CD4-positive, alpha-beta T cell treated with Interleukin-1 beta for 1 hour (primary cell): Measurements from ENCODE around the gene TOR4A.

Source experiments
- DNase-seq, 2 donors: peaks; one replicate each; pipeline ENCODE4 v3.0.0-alpha.2; 2020 to 2022

TOR4A gene

DNA sequence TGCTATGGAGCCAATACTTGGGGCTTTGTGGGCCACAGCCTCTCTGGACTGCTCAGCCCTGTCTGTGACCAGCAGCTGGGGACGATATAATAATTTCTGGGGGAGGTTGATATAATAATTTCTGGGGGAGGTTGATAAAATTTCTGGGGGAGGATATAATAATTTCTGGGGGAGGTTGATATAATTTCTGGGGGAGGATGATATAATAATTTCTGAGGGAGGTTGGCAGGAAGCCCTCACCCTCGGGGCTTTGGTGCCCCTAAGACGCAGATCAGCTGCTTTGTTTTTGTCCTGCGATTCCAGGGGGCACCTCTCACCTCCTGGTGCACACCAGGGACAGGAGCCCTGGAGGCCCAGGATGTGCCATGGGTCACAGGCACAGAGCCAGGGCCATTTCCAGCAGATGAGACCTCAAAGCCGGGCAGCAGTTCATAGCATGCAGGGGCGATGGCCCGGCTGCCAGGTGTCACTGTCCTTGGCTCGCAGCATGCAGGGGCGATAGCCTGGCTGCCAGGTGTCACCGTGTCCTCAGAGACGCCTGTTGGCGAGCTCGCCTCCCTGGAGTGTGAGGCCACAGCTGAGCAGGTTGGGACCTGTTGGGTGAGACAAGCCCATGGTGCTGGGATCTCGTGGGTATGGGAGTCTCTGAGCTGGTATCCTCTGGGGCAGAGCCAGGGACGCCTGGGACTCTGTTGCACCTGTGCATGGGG lies 3.8 kb upstream of the TOR4A start:
- DNase-seq = no peak

DNA sequence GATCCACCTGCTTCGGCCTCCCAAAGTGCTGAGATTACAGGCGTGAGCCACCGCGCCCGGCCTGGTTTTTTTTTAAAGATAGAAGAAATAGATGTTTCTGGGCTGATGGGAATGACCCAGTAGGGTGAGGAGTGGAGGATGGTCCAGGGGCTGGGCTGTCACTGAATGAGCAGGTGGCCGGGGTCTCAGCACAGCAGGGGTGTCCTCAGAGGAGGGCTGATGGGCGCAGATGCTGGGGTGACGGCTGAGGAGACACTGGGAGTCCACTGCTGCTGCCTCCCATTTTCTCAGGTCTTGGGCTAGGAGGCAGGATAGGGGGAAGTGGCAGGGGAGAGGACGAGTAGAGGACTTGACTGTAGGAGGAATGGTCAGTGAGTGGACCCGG lies 2.3 kb upstream of the TOR4A start:
- no peak for DNase-seq

DNA sequence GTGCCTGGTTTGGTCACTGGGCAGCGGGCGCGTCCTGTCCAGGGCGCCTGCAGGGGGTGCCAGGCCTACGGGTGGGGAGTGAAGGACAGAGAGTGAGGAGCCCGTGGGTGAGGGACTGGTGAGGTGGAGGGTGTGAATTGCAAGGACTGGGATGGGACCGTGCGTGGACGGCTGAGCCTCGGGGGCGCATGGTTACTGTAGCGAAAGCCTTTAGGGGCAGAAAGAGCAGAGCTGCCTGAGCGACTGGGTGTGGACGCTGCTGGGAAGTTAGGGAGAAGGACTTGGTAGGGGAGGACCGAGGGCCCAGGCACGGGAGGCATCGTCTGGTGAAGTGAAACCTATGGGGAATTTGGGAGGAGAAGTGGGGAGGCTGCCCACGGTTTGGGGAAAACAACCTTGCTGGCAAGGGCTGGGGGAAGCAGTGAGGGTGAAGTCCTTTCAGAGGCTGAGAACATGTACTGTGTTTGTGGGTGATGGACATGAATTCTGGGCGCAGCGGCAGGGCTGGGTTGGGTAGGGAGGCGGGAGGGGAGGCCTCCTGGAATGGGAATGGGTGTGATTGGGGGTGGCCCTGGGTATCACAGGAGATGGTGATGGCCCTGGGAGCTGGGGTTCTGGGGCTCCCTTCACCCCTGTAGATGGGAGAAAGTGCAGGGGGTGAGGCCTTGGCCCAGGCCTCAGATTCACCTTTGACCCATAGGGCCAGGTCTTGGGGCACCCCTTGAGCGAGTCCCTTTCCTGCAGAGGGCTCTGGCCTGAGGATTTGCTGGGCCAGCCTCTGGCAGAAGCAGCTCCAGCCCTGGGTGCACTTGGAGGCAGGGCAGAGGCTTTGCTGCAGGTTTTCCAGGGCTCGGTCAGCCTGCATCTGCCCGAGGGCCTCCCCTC lies 1.7 kb upstream of the TOR4A start:
- no peak for DNase-seq

DNA sequence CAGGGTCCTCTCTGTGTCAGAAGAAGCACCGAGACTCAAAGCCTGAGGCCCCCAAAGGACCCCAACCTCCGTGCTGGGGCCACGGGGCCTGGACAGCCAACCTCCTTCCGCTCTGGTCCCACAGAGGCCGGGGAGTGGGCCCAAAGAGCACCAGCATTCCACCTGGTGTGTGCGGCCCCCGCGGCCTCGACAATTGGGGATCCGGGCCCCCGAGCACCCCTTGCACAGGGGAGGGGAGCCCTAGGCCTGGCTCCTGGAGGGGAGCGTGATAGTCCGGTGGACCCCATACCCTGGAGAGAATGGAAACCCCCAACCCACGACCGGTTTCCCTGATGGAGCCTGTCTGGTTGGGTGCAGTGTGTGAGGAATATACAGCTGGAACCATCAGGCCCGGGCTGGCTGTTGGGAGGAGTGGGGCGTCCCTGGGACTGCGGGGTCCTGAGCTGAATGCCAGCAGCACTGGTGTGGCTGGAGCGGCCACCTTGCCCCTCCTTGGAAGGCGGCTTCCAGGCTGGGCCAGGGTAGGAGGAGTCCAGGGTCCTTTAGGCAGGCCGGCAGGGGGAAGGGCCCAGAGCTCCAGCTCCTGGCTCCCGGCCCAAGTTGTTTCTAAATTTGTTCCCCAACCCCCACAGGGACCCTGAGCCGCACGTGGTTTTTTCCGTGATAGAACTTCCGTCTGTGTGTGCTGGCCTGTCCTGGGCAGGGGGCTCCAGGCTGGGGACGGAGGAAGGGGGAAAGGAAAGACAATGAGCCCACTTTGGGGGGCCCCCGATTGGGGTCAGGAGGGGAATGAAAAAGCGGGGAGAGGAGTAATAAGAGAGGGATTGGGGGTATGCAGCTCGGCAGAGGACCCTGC lies 825 bp upstream of the TOR4A start:
- peak in 1 of 2 donors; percentile 11 for DNase-seq

DNA sequence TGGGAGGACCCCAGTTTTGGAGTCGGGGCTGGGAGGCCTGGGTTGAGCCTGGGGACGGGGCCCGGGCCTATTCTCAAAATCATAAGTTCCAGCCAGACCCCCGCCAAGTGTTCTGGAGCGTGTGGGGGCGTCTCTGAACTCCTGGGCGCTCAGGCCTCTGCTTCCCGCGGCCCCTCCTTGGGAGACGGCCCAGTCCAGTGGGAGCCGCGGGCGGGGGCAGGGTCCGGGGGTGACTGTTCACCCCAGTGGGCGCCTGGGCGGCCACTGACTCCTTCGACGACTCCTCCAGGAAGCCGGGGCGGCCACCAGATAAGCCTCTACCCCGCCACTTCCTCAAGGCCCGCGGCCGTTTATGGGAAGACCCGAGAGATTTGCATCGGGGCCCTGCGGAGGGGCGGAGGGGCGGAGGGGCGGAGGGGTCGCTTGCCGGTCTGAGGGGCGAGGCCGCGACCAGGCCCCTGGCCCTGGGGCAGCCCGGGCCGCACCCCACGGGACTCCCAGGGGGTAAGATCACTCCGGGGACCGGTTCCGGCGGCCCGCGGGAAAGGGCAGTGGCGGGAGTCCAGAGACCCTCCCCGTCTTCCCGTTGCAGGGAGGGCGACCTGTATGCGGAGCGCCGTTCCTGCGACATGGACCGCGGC lies 655 bp downstream of the TOR4A start:
- peak in 1 of 2 donors; percentile 19 for DNase-seq

DNA sequence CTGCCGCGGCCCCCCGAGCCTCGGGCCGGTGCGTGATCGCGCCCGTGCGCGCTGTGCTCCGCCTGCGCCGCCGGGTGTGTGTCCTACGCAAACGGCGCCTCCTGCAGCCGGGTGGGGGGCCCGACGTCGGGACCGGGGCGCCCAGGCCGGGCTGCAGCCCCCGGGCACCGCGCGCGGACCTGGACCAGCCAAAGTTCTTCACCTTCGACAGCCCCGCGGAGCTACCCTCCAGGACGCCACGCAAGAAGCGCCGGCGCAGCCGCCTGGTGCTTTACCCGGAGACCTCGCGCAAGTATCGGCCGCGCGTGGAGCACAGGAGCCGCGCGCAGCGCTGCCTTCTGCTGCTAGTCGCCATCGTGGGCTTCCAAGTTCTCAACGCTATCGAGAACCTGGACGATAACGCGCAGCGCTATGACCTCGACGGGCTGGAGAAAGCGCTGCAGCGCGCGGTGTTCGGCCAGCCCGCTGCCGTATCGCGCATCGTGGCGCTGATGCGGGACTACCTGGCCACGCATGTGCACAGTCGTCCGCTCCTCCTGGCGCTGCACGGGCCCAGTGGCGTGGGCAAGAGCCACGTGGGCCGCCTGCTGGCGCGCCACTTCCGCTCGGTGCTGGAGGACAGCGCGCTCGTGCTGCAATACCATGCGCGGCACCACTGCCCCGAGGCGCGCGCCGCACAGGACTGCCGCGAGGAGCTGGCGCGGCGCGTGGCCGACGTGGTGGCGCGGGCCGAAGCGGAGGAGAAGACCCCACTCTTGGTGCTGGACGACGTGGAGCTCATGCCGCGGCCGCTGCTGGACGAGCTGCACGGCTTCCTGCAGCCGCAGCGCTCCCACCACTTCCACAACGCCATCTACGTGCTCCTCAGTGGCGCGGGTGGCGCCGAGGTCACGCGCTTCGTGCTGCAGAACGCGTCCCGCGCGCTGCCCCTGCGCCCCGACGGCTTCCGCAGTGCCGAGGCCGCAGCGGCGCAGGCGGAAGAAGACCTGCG lies 1.5 kb downstream of the TOR4A start:
- no peak for DNase-seq

DNA sequence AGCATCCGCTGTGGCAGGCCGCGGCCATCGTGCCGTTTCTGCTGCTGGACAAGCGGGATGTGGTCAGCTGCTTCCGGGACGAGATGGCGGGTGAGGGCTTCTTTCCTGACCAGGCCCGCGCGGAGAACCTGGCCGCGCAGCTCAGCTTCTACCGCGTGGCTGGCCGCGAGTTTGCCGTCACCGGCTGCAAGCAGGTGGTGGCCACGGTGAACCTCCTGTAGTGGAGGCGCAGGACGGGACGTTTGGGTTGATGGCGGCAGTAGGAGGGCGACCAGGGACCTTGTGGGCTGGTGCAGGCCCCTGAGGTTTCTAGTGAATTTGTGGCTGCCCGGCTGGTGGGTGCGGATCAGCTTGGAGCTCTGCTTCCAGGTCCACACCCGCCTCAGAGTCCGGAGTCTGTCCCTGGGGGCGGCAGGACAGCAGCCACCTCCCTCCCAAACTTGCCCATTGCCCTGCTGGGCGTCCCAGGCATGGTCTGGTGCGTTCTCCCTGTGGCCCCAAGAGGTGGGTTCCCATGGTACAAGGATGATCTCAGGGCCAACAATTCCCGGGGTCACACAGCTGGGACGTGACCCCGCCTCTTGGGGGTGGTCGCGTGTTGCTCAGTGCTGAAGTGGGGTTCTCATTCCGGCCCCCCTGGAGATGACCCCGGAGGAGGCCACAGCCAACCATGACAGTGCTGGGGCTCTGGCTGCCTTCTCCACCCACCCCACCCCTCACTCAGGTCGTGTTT lies 2.4 kb downstream of the TOR4A start:
- no peak for DNase-seq

DNA sequence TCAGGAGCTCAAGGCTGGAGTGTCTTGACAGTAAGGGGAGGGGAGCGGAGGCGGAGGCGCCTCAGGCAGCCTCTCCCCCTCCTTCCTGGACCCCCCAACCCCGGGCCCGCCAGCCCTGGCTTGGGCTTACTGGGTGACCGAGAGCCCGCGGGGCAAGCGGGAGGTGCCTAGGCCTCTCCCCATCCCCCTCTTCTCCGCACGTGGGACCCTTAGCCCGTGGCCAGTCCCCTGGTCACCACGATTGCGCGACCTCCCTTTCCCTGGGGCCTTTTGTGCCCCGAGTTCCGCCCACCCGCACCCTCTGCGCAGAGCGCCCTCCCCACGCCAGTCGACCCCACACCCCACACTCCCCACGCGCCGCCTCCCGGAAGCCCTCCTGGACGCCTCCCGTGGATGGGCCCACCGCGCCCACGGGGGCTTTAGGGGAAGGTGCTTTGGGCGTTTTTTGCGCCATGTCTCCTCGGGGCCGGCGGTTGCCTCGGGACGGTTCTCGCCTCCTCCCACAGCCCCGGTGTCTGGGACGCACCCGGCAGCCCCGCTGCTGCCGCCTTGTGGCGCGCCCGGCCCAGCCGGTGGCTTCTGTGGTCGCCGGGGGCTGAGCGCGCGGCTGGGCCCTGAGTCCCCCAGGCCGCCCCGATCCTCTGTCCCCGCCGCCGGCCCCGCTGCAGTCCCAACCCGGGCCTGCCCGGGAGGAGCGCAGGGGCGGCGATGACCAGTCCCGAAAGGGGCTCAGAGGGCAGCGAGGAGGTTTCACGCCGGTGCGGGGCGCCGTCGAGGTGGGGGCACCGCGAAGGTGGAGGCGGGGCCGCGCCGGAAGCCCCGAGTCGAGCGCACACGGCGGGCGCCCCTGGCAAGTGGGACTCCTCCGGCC lies 3.2 kb downstream of the TOR4A start:
- DNase-seq = peak; percentile 22 to 27

DNA sequence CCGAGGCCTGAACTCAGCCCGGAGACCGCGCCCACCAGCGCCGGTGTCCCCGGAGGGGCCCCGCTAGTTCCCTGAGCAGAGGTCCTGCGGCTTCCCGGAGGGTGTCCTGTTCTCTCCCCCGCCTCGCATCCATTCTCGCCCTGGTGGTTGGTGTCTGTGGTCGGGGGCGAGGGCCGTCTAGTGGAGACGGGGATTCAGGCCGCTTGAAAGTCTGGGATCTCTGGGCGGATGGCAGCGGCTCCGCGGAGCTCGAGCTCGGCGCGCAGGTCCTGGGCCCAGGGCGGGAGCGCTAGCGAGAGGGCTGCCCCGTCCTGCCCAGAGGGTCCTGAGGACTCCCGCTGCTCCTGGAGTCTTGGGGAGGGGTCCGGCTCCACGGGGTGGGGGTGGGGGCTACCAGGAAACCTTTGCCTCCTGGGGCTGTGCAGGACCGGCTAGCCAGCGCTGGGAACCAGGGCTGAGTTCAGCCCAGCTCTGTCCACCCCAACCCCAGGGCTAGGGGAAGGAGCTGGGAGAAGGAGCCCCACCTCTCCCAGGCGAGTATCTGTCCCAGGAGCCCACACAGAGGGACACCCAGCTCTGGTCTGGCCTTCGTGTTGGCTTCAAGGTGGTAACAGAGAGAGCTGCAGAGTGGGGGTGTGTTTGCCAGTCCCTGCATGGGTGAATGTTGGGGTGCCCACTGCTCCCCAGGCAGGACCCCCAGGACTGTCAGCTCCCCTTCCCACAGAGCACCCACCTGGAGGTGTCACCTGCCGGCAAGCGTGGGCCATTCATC lies 4.0 kb downstream of the TOR4A start:
- no peak for DNase-seq

DNA sequence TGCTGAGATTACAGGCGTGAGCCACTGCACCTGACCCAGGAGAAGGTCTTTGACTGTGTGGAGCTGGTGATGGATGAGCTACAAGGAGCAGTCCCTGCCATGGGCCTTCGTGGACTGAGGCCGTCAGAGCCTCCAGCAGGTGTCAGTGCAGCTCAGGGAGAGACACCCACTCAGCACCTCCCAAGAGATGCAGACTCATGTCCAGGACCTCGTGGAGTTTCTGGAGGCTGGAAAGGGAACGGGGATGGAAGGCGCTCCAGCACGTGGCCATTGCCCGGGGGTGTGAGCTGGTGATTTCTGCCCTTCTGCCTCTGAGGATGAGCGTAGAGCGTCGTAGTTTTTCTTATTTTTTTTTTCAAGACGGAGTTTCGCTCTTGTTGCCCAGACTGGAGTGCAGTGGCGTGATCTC lies 9.5 kb downstream of the TOR4A start:
- DNase-seq = peak; percentile 17 to 35

DNA sequence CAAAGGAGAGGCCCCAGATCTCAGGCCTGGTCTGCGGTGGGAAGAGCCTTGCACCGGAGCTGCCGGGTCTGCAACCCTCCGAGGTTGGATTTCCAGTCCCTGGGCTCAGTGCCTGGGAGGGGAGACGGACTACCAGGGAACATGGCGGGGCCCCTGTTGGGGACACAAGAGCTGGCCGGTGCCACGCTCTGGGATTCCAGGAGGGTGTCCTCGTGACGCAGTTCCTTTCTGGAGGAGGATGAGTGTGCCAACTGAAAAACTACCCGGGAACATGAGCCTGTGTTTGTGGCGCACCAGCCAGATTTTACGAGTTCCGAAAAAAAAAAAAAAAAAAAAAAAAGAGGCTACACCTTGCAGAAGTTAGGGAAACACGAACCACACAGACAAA lies 15.6 kb downstream of the TOR4A start:
- no peak for DNase-seq

DNA sequence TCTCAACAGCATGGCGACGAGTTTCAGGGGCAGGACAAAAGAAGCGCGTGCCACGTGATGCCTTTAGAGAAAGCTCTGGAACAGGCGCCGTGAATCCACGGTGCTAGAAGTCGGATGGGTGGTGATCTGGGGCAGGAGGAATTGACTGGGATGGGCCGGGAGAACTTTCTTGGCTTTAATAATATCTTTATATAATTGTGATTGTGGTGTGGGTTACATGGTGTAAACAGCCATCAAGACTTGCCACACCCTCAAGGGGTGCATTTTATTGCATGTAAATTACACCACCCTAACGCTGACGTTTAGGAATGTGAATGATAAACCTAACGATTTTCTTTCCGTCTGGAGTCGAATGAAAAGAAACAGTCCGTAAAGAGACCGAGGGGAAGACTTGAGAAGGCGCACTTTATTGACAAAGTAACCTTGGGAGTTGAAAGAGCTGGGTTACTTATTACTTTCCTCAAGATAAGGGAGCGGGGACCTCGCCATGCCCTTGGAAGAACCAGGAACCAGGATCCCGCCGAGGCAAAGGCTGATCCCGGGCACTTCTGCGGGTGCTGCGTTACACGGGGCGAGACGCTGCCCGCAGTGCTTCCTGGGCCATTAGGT lies 16.1 kb downstream of the TOR4A start:
- no peak for DNase-seq

DNA sequence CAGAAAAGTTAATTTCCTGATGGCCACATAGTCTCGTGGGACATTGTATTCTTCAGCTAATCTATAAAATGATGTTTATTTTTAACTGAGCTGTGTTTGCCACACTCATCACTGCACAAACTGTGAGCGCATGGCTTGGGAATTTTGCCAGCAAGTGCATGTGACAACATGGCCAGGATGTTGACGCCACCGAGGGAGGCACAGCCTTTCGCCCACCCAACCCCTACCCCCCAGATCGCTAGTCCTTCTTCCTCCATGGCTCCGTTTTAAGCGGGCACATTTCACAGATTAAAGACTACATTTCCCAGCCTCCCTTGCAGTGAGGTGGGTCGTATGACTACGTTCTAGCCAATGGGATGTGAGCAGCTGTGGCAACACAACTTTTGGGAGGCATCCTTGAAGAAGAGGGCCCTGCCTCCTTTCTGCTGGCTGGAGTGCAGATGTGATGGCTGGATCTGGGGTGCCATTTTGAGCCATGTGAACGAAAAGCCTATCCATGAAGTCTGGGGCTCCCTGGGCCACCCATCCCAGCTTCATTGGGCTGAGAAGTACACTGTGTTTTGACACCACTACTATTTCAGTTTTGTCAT lies 16.7 kb downstream of the TOR4A start:
- peak; percentile 31 for DNase-seq

DNA sequence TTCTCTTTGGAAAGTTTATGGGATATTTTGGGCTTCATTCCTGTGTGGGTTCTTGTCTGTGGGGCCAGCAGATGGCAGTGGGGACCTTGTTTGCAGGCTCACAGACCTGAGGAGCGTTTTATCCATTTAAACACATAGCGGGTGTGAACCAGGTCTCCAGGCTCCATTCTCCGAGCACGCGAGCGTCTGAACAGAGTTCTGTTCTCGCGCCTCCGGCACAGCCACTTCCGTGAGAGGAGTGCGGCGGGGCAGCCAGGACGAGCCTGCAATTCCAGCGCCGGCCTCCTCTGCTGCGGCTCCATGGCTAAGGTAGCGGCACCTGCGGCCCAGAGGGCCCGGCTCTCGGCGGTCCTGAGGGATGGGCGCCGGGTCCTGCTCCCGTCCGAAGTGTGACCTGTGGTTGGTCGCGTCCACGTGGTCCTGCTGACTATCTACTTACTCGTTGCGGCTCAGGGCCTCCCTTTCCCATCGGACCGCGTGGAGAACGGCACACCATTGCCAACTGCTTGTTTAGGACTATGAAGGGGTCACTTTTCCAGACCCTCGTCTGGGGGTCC lies 17.2 kb downstream of the TOR4A start:
- no peak for DNase-seq

DNA sequence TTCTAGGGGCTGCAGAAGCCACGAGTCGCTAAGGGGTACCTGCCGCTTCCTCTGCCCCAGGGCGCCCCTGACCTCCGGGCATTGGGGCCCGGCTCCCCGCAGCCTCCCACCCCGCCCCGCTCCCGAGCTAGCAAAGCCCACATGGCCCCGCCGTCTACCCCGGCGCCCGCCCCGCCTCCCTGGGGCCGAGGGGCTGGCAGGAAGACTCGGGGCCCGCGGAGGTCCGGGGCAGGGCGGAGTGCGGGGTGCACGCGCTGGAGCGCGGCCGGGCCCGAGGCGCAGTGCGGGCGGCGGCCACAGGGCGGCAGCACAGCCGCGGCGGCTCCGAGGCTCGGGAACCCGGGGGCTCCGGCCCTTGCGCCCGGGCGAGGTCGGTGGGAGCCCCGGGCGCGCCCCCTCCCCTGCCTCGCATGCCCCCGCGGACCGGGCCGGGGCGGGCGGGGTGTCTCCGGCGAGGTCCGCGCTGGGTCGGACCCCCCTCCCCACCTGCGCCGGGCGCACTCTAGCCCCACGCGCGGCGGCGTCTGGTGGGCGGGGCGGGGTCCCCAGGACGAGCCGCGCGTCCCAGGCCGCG lies 17.8 kb downstream of the TOR4A start:
- peak; percentile 48 to 51 for DNase-seq

DNA sequence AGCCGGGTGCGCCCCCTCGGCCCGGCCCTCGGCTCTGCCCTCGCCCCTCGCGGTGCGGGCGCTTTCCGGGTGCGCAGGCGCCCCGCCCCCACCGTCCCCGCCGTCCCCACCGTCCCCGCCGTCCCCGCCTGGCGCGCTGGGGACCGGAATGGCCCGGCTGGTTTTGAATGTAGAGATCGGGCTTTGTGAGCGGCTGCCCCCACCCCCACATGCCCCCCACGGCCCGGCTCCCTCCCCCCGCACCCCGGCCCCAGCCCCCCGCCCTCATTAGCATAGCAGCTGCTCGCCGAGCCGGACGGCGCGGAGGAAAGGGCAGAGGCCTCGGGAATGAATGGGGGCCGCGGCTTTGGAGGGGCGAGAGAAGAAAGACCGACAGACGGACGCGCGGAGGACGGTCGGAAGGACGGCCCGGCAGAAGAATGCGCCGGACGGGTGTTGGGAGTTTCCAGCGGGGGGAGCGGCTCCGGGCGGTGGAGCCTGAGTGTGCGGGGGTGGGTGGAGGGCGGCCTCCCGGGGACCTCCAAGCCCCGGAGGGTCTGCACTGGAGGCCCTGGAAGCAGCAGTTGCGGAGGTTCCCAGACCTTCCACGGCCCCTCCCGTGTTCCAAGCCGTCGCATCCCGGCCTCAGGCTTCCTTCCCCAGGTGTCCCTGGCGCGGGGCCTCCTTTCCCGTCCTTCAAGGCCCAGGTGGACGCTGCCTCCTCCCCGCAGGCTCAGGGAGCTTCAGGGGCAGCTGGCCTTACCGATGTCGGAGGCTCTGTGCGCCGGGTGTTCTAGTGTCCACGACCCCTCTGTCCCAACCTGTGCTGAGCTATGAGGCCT lies 18.5 kb downstream of the TOR4A start:
- no peak for DNase-seq
